K562 (cell line): ENCODE data around the gene ARHGEF18. TPM values are rescaled to one million over a fixed set of nuclear protein-coding genes. Genes with fewer than 3 reads are reported as not detected.

Experiments
- ATAC-seq: fragments of 200-7000 bp; cut with Tn5 transposase; 3 replicates; pipeline ENCODE4 v1.9.1; 2020; ENCODE audit warnings: moderate library complexity
- Bru-seq: library from RNA; stranded (reverse); fragments of 400-500 nt; gene quantifications from one replicate; lab custom pipeline; 2021; lab: Mats Ljungman, UMichigan
- BruChase-seq, 2 experiments: library from RNA; stranded (reverse); fragments of 400-500 nt; gene quantifications; one replicate each; lab custom pipeline; 2021; lab: Mats Ljungman, UMichigan
- BruUV-seq: library from RNA; stranded (reverse); fragments of 400-500 nt; replicated peaks from 2 replicates; lab custom pipeline; 2021; lab: Mats Ljungman, UMichigan
- CTCF ChIA-PET: fragments of 300-600 bp; formaldehyde crosslinking; extraction: SDS; loops from one replicate; lab custom pipeline; 2021; ENCODE audit warnings: low intra/inter-chr PET ratio; lab: Yijun Ruan, JAX
- POLR2A ChIA-PET: fragments of 300-600, 350-650 bp; sonication (Branson Sonifier 250); formaldehyde crosslinking; extraction: SDS; loops from one replicate; lab custom pipeline; 2021; ENCODE audit warnings: antibody characterized with exemption, inconsistent platforms; lab: Yijun Ruan, JAX
- DNase-seq, 4 experiments: peaks; one replicate each; pipeline versions ENCODE4 v3.0.0 to v3.0.0-alpha.2; 2011 to 2018; ENCODE audit warnings: low spot score in 3 of 4, mixed read lengths in 3 of 4; ENCODE audit errors: extremely low read depth in 1 of 4
- FAIRE-seq: peaks from 2 replicates; lab custom pipeline; 2011; peaks lifted over from hg19 to GRCh38; lab: Jason Lieb, UNC
- H2AFZ ChIP-seq: 2 replicates; pipeline ENCODE4 v1.6.0; 2011; ENCODE audit warnings: low read depth, low read length, control low read depth, inconsistent platforms
- H3K27ac ChIP-seq: fragments of 200-600 bp; 3 replicates; pipeline ENCODE4 v1.8.0; 2011; ENCODE audit warnings: low read depth, mild to moderate bottlenecking, control low read depth, inconsistent platforms, low read length, moderate library complexity, mixed read lengths; ENCODE audit errors: extremely low read depth
- H3K27me3 ChIP-seq, 2 experiments: fragments of 300-600 bp in 1 of 2; 2 replicates in 1 of 2; 3 replicates in 1 of 2; pipeline versions ENCODE4 v1.6.0 to v1.8.0; 2011; ENCODE audit warnings: inconsistent platforms in 2 of 2, low read length in 2 of 2, mild to moderate bottlenecking in 1 of 2, mixed read lengths in 1 of 2, moderate library complexity in 1 of 2; ENCODE audit not compliant: control insufficient read depth in 2 of 2, insufficient read depth in 2 of 2
- H3K36me3 ChIP-seq: fragments of 300-600 bp; 3 replicates; pipeline ENCODE4 v1.8.0; 2011; ENCODE audit warnings: mild to moderate bottlenecking, low read length, inconsistent platforms; ENCODE audit not compliant: control insufficient read depth, insufficient read depth
- H3K4me1 ChIP-seq, 2 experiments: fragments of 200-600 bp in 1 of 2; replicated peaks in 1 of 2; 2 replicates in 1 of 2; 3 replicates in 1 of 2; pipeline versions ENCODE4 v1.5.1 to v1.8.0; 2011; ENCODE audit warnings: inconsistent platforms in 2 of 2, low read length in 2 of 2, mild to moderate bottlenecking in 1 of 2, mixed read lengths in 1 of 2, moderate library complexity in 1 of 2; ENCODE audit not compliant: control insufficient read depth in 2 of 2, insufficient read depth in 2 of 2
- H3K4me2 ChIP-seq: 2 replicates; pipeline ENCODE4 v1.6.1; 2011; ENCODE audit warnings: low read length, control low read depth, inconsistent platforms, mixed read lengths; ENCODE audit not compliant: insufficient read depth
- H3K4me3 ChIP-seq: fragments of 200-600 bp; sonication (generic), shearing (Covaris generic); 2 replicates; pipeline ENCODE4 v1.5.1; 2016; ENCODE audit warnings: control low read depth, inconsistent platforms
- H3K79me2 ChIP-seq: fragments of 200-600 bp; 3 replicates; pipeline ENCODE4 v1.8.0; 2011; ENCODE audit warnings: low read length, inconsistent platforms; ENCODE audit not compliant: control insufficient read depth, insufficient read depth
- H3K9ac ChIP-seq, 2 experiments: 2 replicates each; pipeline versions ENCODE4 v1.6.0 to v1.6.1; 2011; ENCODE audit warnings: low read depth in 2 of 2, low read length in 2 of 2, control low read depth in 1 of 2, inconsistent platforms in 1 of 2, mild to moderate bottlenecking in 1 of 2, mixed read lengths in 1 of 2; ENCODE audit not compliant: insufficient read depth in 1 of 2
- H3K9me1 ChIP-seq: one replicate; pipeline ENCODE4 v1.6.0; 2011; ENCODE audit warnings: inconsistent platforms, mild to moderate bottlenecking, low read length, moderate library complexity; ENCODE audit not compliant: control insufficient read depth, insufficient read depth
- H3K9me3 ChIP-seq: replicated peaks from 2 replicates; pipeline ENCODE4 v1.5.1; 2011; ENCODE audit warnings: low read depth, low read length, inconsistent platforms; ENCODE audit not compliant: control insufficient read depth, insufficient read depth
- H4K20me1 ChIP-seq: replicated peaks from 2 replicates; pipeline ENCODE4 v1.6.1; 2011; ENCODE audit warnings: low read length, inconsistent platforms, mixed read lengths; ENCODE audit not compliant: control insufficient read depth, insufficient read depth
- ATF7 ChIP-seq: fragments of 450-650 bp; IDR thresholded peaks from 2 replicates; pipeline ENCODE4 v1.7.1; 2014; ENCODE audit warnings: mild to moderate bottlenecking, moderate library complexity
- HSF4 ChIP-seq: fragments of 250-450 bp; sonication (Bioruptor Pico); IDR thresholded peaks from 2 replicates; pipeline ENCODE4 v2.1.2; 2022; ENCODE audit warnings: mild to moderate bottlenecking, moderate library complexity, borderline replicate concordance
- SPI1 ChIP-seq: IDR thresholded peaks from 2 replicates; pipeline ENCODE4 v1.6.1; 2011; ENCODE audit warnings: low read depth, low read length, control low read depth, borderline replicate concordance
- ZNF589 ChIP-seq: fragments of 200-800 bp; sonication (Bioruptor generic); IDR thresholded peaks from 2 replicates; pipeline ENCODE4 v1.6.1; 2016; ENCODE audit warnings: low read depth, missing genetic modification characterization, missing compliant biosample characterization
- WGBS: fragments of 100-300 bp; shearing (Covaris generic); methylation state at CpG from one replicate; pipeline ENCODE4 v1.1.6; 2016; ENCODE audit warnings: low coverage, mixed read lengths; ENCODE audit not compliant: insufficient coverage; ENCODE audit errors: missing lambda C conversion rate; 5-methylcytosine and 5-hydroxymethylcytosine counted together
- in situ Hi-C: fragments of 300-500 bp; cut with MboI; formaldehyde crosslinking; loops from 4 replicates; pipeline ENCODE4 v1.15.0; 2018; ENCODE audit warnings: inconsistent platforms, mixed read lengths
- intact Hi-C: fragments of 100-400 bp; cut with micrococcal nuclease; formaldehyde crosslinking; loops from 2 replicates; pipeline ENCODE4 v1.14.2; 2022
- long read RNA-seq, 3 experiments: library from polyadenylated mRNA in 2 of 3; library from RNA in 1 of 3; unstranded in 2 of 3; stranded (forward) in 1 of 3; transcript quantifications; one replicate each; pipeline ENCODE4 v2.0.0, GENCODE V29; 2019 to 2022
- polyA minus RNA-seq, 3 experiments: library from RNA; depleted of rRNA, polyadenylated mRNA; stranded (reverse); fragments of >200 nt; gene quantifications; 2 replicates each; pipeline ENCODE4 v1.2.3, GENCODE V29; 2011
- polyA plus RNA-seq, 8 experiments: library from polyadenylated mRNA; depleted of rRNA in 4 of 8; stranded (reverse) in 5 of 8; unstranded in 3 of 8; fragments of >200 nt; fragmentation: Nextera tagmentation in 2 of 8; fragmentation: Illumina TruSeq in 1 of 8; extraction: Ambion mirVana in 2 of 8; extraction: Trizol in 1 of 8; gene quantifications; 2 replicates each; pipeline versions ENCODE4 v1.2.1 to v1.2.3, GENCODE V29; 2011 to 2014; ENCODE audit warnings: inconsistent platforms in 1 of 8, missing spikeins in 1 of 8
- total RNA-seq, 7 experiments: library from RNA; depleted of rRNA in 6 of 7; stranded (reverse); fragments of >200 nt in 6 of 7; fragmentation: Illumina TruSeq in 2 of 7; extraction: Trizol in 2 of 7; gene quantifications; 2 replicates each; pipeline versions ENCODE4 v1.2.1 to v1.2.3, GENCODE V29; 2011 to 2021; ENCODE audit warnings: low replicate concordance in 1 of 7
- TF ChIP-seq, protein P1 (sequence below): sonication (generic); formaldehyde crosslinking; IDR thresholded peaks from 2 replicates; pipeline ENCODE4 v1.9.0; 2022; ENCODE audit warnings: mild to moderate bottlenecking, missing genetic modification reagents

ARHGEF18 gene
- total RNA-seq (2011; cell fraction: chromatin; rRNA removed; ENCODE audit: low replicate concordance) = 9.6 and 25.5 TPM in 2 replicates
- total RNA-seq (2011; cell fraction: nucleolus; rRNA removed) = 16.8 and 21.5 TPM in 2 replicates
- 11.7 and 12.4 TPM in 2 replicates for total RNA-seq (2011; cell fraction: nucleoplasm; rRNA removed)
- total RNA-seq (2014; rRNA removed) = 11.4 and 13.8 TPM in 2 replicates
- total RNA-seq (2014; rRNA removed; fragmentation: Illumina TruSeq; extraction: Trizol) = 0.91 and 2.6 TPM in 2 replicates
- total RNA-seq (2015; rRNA removed; fragmentation: Illumina TruSeq; extraction: Trizol) = 6.8 and 7.7 TPM in 2 replicates
- 14.9 and 16.5 TPM in 2 replicates for total RNA-seq (2021)
- polyA plus RNA-seq (2011; rRNA removed) = 2.8 and 4.0 TPM in 2 replicates
- 4.3 and 7.7 TPM in 2 replicates for polyA plus RNA-seq (2011; cell fraction: cytosol; rRNA removed)
- 9.9 and 16.4 TPM in 2 replicates for polyA plus RNA-seq (2011; cell fraction: nucleus; rRNA removed)
- 9.8 and 15.1 TPM in 2 replicates for polyA plus RNA-seq (2012)
- polyA plus RNA-seq (2014; fragmentation: Illumina TruSeq; extraction: Trizol) = 4.5 and 5.7 TPM in 2 replicates
- polyA plus RNA-seq (2014; fragmentation: Nextera tagmentation; extraction: Ambion mirVana) = under 1 TPM; 0.04 to 0.20 TPM
- polyA plus RNA-seq (2014; rRNA removed) = 6.8 TPM in 2 replicates
- 4.0 and 5.1 TPM in 2 replicates for polyA minus RNA-seq (2011; rRNA and poly(A)+ RNA removed)
- polyA minus RNA-seq (2011; cell fraction: cytosol; rRNA and poly(A)+ RNA removed) = 9.3 and 10.7 TPM in 2 replicates
- polyA minus RNA-seq (2011; cell fraction: nucleus; rRNA and poly(A)+ RNA removed) = 5.1 and 9.9 TPM in 2 replicates
- percentile 57 among the genes with signal in this experiment for Bru-seq, nascent RNA
- BruChase-seq, experiment 1, labeled RNA remaining after a 2-hour chase = percentile 66 among the genes with signal in this experiment
- percentile 67 among the genes with signal in this experiment for BruChase-seq, experiment 2, labeled RNA remaining after a 6-hour chase
- long read RNA-seq, experiment 1, partial matches to known transcripts = 72 of 78 reads
- long read RNA-seq, experiment 1, other reads (novel, unspliced or antisense) = 6 of 78 reads
- long read RNA-seq, experiment 2, full-length matches to known transcripts = 1 of 12 reads
- long read RNA-seq, experiment 2, partial matches to known transcripts = 8 of 12 reads
- long read RNA-seq, experiment 2, other reads (novel, unspliced or antisense) = 3 of 12 reads
- long read RNA-seq, experiment 3, partial matches to known transcripts = 1 of 1 reads
- long read RNA-seq, experiment 3, other reads (novel, unspliced or antisense) = 0 of 1 reads

DNA sequence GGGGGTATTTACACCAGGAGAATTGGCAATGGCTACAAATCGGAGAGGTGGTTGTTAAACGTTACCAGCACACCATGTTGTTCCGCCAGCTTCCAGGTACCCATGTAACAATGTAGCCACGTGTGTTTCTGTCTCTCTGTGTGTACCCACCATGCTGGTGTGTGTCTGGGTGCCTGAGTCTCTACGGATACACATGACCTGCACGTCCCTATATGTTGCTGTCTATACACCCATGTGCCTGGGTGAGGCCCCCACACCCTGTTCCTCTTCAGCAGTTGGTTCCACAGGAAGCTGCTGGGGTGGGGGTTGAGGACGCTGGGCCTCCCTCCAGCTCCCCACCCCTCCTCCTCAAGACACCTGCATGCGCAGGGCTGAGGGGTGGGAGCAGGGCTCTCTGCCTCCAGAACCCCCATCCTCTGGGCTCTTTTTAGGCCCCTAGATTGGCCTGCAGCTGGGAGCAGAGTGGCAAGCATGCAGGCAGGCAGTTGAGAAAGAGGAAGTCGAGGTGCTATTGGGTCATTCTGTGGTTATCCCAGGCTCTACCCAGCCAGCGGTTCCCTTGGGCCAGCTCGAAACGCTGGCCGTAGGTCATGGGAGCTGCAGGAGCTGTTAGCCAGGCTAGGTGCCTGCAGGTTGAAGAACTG lies at the start of gene ARHGEF18:
Gene ARHGEF18 (plus strand): TSS at position 351 of the 644 bp plus-strand sequence. CDS start 13,954 bp downstream, outside the sequence.
- no peak for FAIRE-seq
- DNase-seq = no peak

More for the DNA sequence above, at the start of gene ARHGEF18:
- no TSS peak for BruUV-seq
- H3K79me2 ChIP-seq = no peaks in the 10 kb centered on the region
- no peaks in the 10 kb centered on the region for H3K36me3 ChIP-seq
- WGBS = 4% methylated on average over 13 of the region's 13 CpGs
- H3K27me3 ChIP-seq = peaks cover 8 to 38% of the 10 kb centered on the region in 2 experiments; a peak in 3 of 5 replicates
- POLR2A ChIA-PET = interaction anchor here (0.6 to 0.9 kb wide), 2 partner anchors 239 to 280 kb away, joined by 3 to 4 read pairs; no protein-coding TSS in a partner anchor
- no peak for TF ChIP-seq ATF7
- peak; percentile 72 for TF ChIP-seq SPI1
- TF ChIP-seq, protein P1, sequence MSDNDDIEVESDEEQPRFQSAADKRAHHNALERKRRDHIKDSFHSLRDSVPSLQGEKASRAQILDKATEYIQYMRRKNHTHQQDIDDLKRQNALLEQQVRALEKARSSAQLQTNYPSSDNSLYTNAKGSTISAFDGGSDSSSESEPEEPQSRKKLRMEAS (CRISPR knock-in tag) = 0 out of 2 replicates have a peak, but pooled peaks have one; percentile 16
- TF ChIP-seq HSF4 = no peak
- TF ChIP-seq ZNF589 (CRISPR knock-in tag) = no peak
- no peak within 1 kb of the TSS for H3K4me3 ChIP-seq
- H3K27ac ChIP-seq = no peak within 1 kb of the TSS
- CTCF ChIA-PET = no interaction called here
- no peak within 1 kb of the TSS for H3K9ac ChIP-seq
- H4K20me1 ChIP-seq = no peaks in the 10 kb centered on the region
- H3K4me2 ChIP-seq = no peak within 1 kb of the TSS
- H3K4me1 ChIP-seq = no peaks in the 10 kb centered on the region
- intact Hi-C loops = no loop called here
- in situ Hi-C loops = no loop called here
- no peak for ATAC-seq
- H2AFZ ChIP-seq = no peak within 1 kb of the TSS
- H3K9me3 ChIP-seq = no peaks in the 10 kb centered on the region
- no peaks in the 10 kb centered on the region for H3K9me1 ChIP-seq
